B cell (primary cell): ENCODE results near the gene PPP1R15A. TPM values are rescaled to one million over a fixed set of nuclear protein-coding genes. Genes with fewer than 3 reads are reported as not detected.

Experiments
- ATAC-seq: fragments of 200-7000 bp; cut with Tn5 transposase; one replicate; pipeline ENCODE4 v1.10.0; 2021; ENCODE audit warnings: low read depth, mild to moderate bottlenecking, moderate number of reproducible peaks, moderate library complexity
- CTCF ChIA-PET: fragments of 350-600 bp; sonication (Branson Sonifier 250); formaldehyde crosslinking; loops from one replicate; lab custom pipeline; 2021; ENCODE audit warnings: antibody characterized with exemption, inconsistent platforms; lab: Charles Lee
- POLR2A ChIA-PET: fragments of 350-600 bp; sonication (Branson Sonifier 250); formaldehyde crosslinking; loops from one replicate; lab custom pipeline; 2021; ENCODE audit warnings: antibody characterized with exemption; lab: Charles Lee
- DNase-seq: peaks from one replicate; pipeline ENCODE4 v3.0.0; 2013
- H2AFZ ChIP-seq: 2 replicates; pipeline ENCODE4 v1.6.1; 2012; ENCODE audit warnings: mild to moderate bottlenecking, low read depth, low read length; ENCODE audit not compliant: insufficient read depth, poor library complexity, severe bottlenecking
- H3K27ac ChIP-seq, 2 donors: 1 replicate in 1 of 2; 2 replicates in 1 of 2; pipeline ENCODE4 v1.5.1; 2012 to 2013; ENCODE audit warnings: low read length in 2 of 2, mild to moderate bottlenecking in 2 of 2, moderate library complexity in 1 of 2
- H3K27me3 ChIP-seq, 4 experiments: fragments of 200-600 bp in 1 of 4; sonication (generic) in 1 of 4; replicated peaks in 1 of 4; 1 replicate in 2 of 4; 2 replicates in 2 of 4; pipeline versions ENCODE4 v1.6.1 to v1.7.0; 2013 to 2016; ENCODE audit warnings: low read length in 3 of 4, mild to moderate bottlenecking in 2 of 4, mixed read lengths in 1 of 4, moderate library complexity in 1 of 4; ENCODE audit not compliant: insufficient read depth in 4 of 4, control insufficient read depth in 3 of 4; ENCODE audit errors: control extremely low read depth in 1 of 4
- H3K36me3 ChIP-seq, 2 experiments: replicated peaks in 1 of 2; 1 replicate in 1 of 2; 2 replicates in 1 of 2; pipeline versions ENCODE4 v1.6.1 to v1.7.1; 2013; ENCODE audit warnings: low read length in 1 of 2; ENCODE audit not compliant: insufficient read depth in 2 of 2, control insufficient read depth in 1 of 2; ENCODE audit errors: control extremely low read depth in 1 of 2, extremely low read depth in 1 of 2
- H3K4me1 ChIP-seq, 2 donors: fragments of 200-600 bp in 1 of 2; sonication (generic) in 1 of 2; 1 replicate in 1 of 2; 2 replicates in 1 of 2; pipeline versions ENCODE4 v1.5.1 to v1.6.1; 2013 to 2017; ENCODE audit warnings: low read length in 2 of 2; ENCODE audit not compliant: control insufficient read depth in 2 of 2, insufficient read depth in 2 of 2
- H3K4me2 ChIP-seq: replicated peaks from 2 replicates; pipeline ENCODE3; 2012; ENCODE audit warnings: mild to moderate bottlenecking, low read depth, low read length; ENCODE audit not compliant: poor library complexity, severe bottlenecking
- H3K4me3 ChIP-seq, 5 experiments: fragments of 200-600 bp in 1 of 5; sonication (generic) in 1 of 5; 1 replicate in 3 of 5; 2 replicates in 2 of 5; pipeline versions ENCODE4 v1.5.1 to v1.7.0; 2011 to 2016; ENCODE audit warnings: low read length in 4 of 5, mild to moderate bottlenecking in 4 of 5, low read depth in 2 of 5, control low read depth in 1 of 5, moderate library complexity in 1 of 5; ENCODE audit not compliant: insufficient read depth in 1 of 5; ENCODE audit errors: control extremely low read depth in 1 of 5, extremely low read depth in 1 of 5
- H3K79me2 ChIP-seq: fragments of 200-600 bp; sonication (generic); one replicate; pipeline ENCODE4 v1.6.0; 2016; ENCODE audit warnings: low read length; ENCODE audit not compliant: control insufficient read depth, insufficient read depth
- H3K9ac ChIP-seq: fragments of 200-600 bp; sonication (generic); 2 replicates; pipeline ENCODE4 v1.6.1; 2017; ENCODE audit warnings: mild to moderate bottlenecking, low read length, moderate library complexity
- H3K9me3 ChIP-seq, 3 donors: one replicate each; pipeline versions ENCODE4 v1.6.1 to v1.7.1; 2013; ENCODE audit warnings: low read length in 2 of 3; ENCODE audit not compliant: control insufficient read depth in 2 of 3, insufficient read depth in 1 of 3; ENCODE audit errors: control extremely low read depth in 1 of 3
- H4K20me1 ChIP-seq: 2 replicates; pipeline ENCODE4 v1.6.0; 2012; ENCODE audit warnings: mild to moderate bottlenecking, low read length; ENCODE audit not compliant: insufficient read depth, control insufficient read depth, poor library complexity, severe bottlenecking
- H3K27ac Mint-ChIP-seq: one replicate; pipeline ENCODE4 v1.8.0; 2021; ENCODE audit warnings: mixed read lengths
- H3K27me3 Mint-ChIP-seq: one replicate; pipeline ENCODE4 v1.8.0; 2021; ENCODE audit warnings: mixed read lengths
- H3K4me1 Mint-ChIP-seq: one replicate; pipeline ENCODE4 v1.8.0; 2021; ENCODE audit warnings: mixed read lengths
- H3K4me3 Mint-ChIP-seq: one replicate; pipeline ENCODE4 v1.8.0; 2021; ENCODE audit warnings: mixed read lengths
- H3K9me3 Mint-ChIP-seq: one replicate; pipeline ENCODE4 v1.8.0; 2022; ENCODE audit warnings: mixed read lengths; ENCODE audit not compliant: insufficient read depth
- CTCF ChIP-seq: fragments of 200-600 bp; IDR thresholded peaks from one replicate; pipeline ENCODE4 v1.8.0; 2022; ENCODE audit warnings: antibody characterized with exemption, mild to moderate bottlenecking
- EZH2 ChIP-seq: IDR thresholded peaks from 2 replicates; pipeline ENCODE4 v1.6.1; 2012; ENCODE audit warnings: borderline replicate concordance, low read depth, mild to moderate bottlenecking, moderate library complexity, low read length; ENCODE audit not compliant: insufficient read depth, poor library complexity, severe bottlenecking
- WGBS: methylation state at CpG from one replicate; pipeline ENCODE4 v1.1.5; 2013; ENCODE audit warnings: missing lambda C conversion rate; ENCODE audit not compliant: insufficient coverage; 5-methylcytosine and 5-hydroxymethylcytosine counted together
- intact Hi-C: fragments of 100-400 bp; cut with micrococcal nuclease; formaldehyde crosslinking; loops from one replicate; pipeline ENCODE4 v1.10.0; 2022
- polyA plus RNA-seq: library from polyadenylated mRNA; depleted of rRNA; stranded (reverse); fragments of >200 nt; gene quantifications from 2 replicates; pipeline ENCODE4 v1.2.3, GENCODE V29; 2012
- total RNA-seq, 2 donors: library from RNA; stranded (reverse); fragments of 120-200 nt in 1 of 2; gene quantifications; 1 replicate in 1 of 2; 2 replicates in 1 of 2; pipeline versions ENCODE4 v1.2.3 to v1.2.4, GENCODE V29; 2013 to 2022

PPP1R15A gene
- total and polyA plus RNA-seq, 2 donors (not counting 1 experiment from before 2014, with no cell fraction given) = 122 to 1,029 TPM

GRCh38 chr19:48836089-48837017, 35.9 kb upstream of the PPP1R15A start, which contains the start of gene HSD17B14:
TSS of gene HSD17B14 (minus strand) at chr19:48836491. CDS start at chr19:48836411, 80 bp downstream.
- Histone ChIP-seq H3K4me3 (peak within 1 kb of the TSS in 4 of 5 experiments; percentile 26 to 59 (median 54)), H3K27me3 (peaks cover 0 to 13% (median 1%) of the 10 kb centered on the region in 4 experiments), H3K9me3 (peaks cover 0 to 8% (median 0%) of the 10 kb centered on the region in 3 donors), H3K4me2 (peak within 1 kb of the TSS; percentile 90), H3K4me1 (peaks cover 16 to 25% of the 10 kb centered on the region in 2 donors), H4K20me1 (no peaks in the 10 kb centered on the region), H3K79me2 (no peaks in the 10 kb centered on the region), H3K27ac (peak within 1 kb of the TSS in 1 of 2 donors; percentile 56), H3K9ac (peak within 1 kb of the TSS; percentile 63), H3K36me3 (no peaks in the 10 kb centered on the region), H2AFZ (peak within 1 kb of the TSS; percentile 80)
- DNase-seq (no peak), ATAC-seq (no peak)
- Mint-ChIP-seq H3K4me1 (peaks cover 25% of the 10 kb centered on the region), H3K9me3 (no peaks in the 10 kb centered on the region), H3K27me3 (no peaks in the 10 kb centered on the region), H3K4me3 (peak within 1 kb of the TSS; percentile 98), H3K27ac (peak within 1 kb of the TSS; percentile 93)
- no peak for TF ChIP-seq CTCF
- no peak for TF ChIP-seq EZH2
- CTCF ChIA-PET = interaction anchor here (0.5 to 12.9 kb wide), 21 partner anchors 8 to 781 kb away, joined by 3 to 553 read pairs (median 3); partner anchors contain the start of genes CA11, GYS1 and RUVBL2
- intact Hi-C loops = loop anchor here (1.0 kb wide), 1 partner anchor 157 kb away; the partner anchor contains the start of genes GYS1 and RUVBL2
- POLR2A ChIA-PET = interaction anchor here (0.6 to 1.6 kb wide), 4 partner anchors 9 to 157 kb away, joined by 3 to 8 read pairs (median 4); partner anchors contain the start of genes GYS1 and RUVBL2
- under 1% methylated on average over 35 of the region's 35 CpGs for WGBS
